Measurements from ENCODE around the gene ADARB2.

GRCh38 chr10:1377231-1377630, 360.1 kb downstream of the ADARB2 start:
- no peak for TF ChIP-seq CTCF (IDR thresholded peaks at IDR 0.05)
- TF ChIP-seq EZH2phosphoT487 (IDR thresholded peaks at IDR 0.05; ENCODE audit: borderline replicate concordance, low read depth), result no peak
- no peak for TF ChIP-seq ELF1 (IDR thresholded peaks at IDR 0.05)
- TF ChIP-seq USF1 (IDR thresholded peaks at IDR 0.05; ENCODE audit: borderline replicate concordance, low read depth), result no peak
- TF ChIP-seq RFX5 (IDR thresholded peaks at IDR 0.05; ENCODE audit: low read length), result no peak
- TF ChIP-seq NRF1 (IDR thresholded peaks at IDR 0.05; ENCODE audit: low read depth, low read length), result no peak
- TF ChIP-seq POLR2AphosphoS5 (IDR thresholded peaks at IDR 0.05; ENCODE audit: low read depth, low read length), result no peak
- TF ChIP-seq GATA2 (CRISPR knock-in tag; IDR thresholded peaks at IDR 0.05), result no peak
- TF ChIP-seq EP300 (IDR thresholded peaks at IDR 0.05; ENCODE audit: borderline replicate concordance in 1 of 2, low read depth in 1 of 2, low read length in 1 of 2), result no peak
- no peak for TF ChIP-seq RAD21 (IDR thresholded peaks at IDR 0.05; ENCODE audit: low read length)
- no peak for TF ChIP-seq TAF1 (IDR thresholded peaks at IDR 0.05; ENCODE audit: borderline replicate concordance, low read depth, low read length)
- TF ChIP-seq SMC3 (IDR thresholded peaks at IDR 0.05; ENCODE audit: low read depth, low read length), result no peak
